ENCODE measurements around the gene DIS3L2.
"Not testable (repeated sequence)": the region's sequence is repeated elsewhere in the genome, so short reads cannot be mapped to it uniquely, and the experiment has no call there.

The DIS3L2 gene

DNA sequence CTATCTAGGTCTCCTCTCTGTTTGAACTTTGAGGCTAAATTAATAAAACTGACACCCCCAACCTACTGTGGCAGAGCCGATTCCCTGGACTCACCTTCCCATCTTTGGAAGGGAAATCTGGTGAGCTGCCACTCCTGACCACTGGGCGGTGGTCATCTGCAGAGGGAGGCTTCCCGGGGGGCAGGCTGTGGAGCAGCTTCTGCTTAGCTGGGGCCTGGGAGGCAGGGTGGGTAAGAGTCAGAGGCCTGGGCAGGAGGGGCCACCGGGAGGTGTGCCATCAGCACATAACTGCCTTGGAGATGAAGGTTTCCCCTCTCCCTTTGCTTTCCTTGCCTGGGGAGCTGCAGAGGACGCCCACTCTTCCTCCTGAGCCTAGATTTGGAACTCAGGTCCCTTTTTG lies 33.0 kb upstream of the DIS3L2 start:
- no peak overlapping the region for H3K4me3 ChIP-seq (ENCODE audit: low read depth, low read length)
- no peak for DNase-seq (ENCODE audit: low read depth)

DNA sequence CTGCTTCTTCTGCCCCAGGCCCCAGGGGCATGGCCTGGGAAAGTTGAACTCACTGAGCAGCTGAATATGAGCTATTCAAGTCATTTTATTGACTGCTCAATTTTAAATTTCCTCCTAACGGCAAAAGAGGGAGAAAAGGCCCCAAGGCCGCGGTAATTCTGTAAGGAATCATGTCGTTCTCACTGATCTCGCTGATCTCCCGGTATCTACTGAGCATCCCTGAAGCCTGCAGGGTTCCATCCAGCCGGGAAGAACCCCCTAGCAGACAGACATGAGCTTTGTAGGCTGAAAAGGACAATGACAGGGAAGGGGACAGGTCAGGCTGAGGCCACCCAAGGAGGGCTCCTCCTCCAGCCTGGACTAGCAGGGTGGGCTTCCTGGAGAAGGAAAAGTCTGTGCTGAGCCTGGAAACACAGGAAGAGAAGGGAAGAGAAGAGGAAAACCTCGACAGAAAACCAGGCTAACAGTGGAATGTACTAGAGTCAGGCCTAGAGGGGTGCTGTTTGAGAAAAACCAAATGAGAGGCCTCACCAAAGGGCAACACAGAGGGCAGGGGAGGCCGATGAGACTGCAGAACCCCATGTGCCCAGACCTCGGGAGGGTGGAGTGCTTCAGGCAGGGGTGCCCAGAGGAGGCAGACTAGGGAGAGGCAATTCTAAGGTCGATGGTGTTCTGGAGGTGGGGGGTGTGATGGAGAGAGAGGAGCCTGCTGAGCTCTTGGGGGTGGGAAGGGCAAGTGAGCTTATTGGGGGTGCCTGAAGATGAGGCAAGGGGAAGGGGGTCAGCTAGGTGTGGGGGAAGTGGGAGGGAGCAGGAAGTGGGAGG lies 32.4 kb upstream of the DIS3L2 start:
- no peak for DNase-seq (ENCODE audit: low read depth)

DNA sequence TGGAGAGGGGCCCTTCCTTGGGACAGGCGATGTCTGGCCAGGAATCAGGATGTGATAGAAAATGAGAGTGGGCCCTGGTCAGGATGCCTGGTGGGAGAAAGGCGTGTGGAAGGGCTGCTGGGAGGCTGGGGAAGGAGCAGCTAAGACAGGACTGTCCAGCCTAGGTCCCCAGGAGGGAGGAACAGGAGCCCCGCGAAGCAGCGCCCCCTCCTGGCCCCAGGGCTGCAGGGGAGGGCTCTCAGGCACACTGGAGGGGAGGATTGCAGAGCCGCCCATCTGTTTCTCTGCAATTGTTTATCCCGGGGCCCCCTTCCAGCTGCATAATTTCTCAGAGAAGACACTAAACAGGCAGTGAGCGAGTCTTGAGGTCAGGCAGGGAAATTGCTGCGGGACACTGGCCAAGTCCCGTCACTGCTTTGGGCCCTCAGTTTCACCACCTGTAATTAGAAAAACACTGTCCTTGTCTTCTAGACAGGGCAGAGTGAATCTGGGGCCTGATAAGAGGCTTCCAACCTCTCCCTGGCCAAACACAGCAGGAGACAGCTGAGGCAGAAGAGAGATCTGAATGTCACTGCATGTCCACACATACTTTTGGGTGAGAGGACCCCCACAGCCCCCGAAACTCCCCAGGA lies 31.4 kb upstream of the DIS3L2 start:
- DNase-seq (ENCODE audit: low read depth): no peak
- no peak overlapping the region for H3K4me3 ChIP-seq (ENCODE audit: low read depth, low read length)

More for the DNA sequence above, 32.4 kb upstream of the DIS3L2 start:
- no peak overlapping the region for H3K4me3 ChIP-seq (ENCODE audit: low read depth, low read length)

DNA sequence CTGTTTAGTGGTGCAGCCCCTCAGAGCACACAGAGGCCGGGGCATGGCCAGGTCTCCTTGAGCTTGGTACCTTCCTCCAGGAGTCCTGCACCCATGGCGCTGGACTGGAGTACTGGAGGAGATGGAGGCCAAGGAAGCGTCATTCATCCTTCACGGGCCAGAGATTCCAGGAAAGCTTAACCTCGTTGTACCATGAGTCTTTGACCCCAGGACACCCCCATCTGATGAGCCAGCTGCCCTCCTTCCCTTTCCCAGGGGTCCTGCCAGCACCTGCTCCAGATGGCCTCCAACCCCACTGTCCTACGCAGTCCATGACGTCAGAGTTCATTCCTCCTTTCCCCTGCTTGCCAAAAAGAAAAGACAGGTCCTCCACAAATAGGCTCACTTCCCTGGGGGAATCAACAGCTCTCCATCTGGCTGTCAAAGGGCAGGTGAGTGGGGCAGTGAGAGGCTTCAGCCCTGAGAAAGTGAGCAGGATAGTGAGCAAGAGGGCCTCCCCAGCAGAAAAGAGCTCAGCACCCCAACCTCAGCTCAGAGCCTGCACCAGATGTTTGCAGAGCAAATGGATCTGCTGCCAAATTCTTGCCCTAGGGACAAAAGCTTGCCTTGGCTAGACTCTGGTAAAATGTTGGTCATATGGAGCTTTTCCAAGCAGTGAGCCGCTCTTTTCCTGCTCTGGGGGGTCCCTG lies 30.8 kb upstream of the DIS3L2 start:
- H3K4me3 ChIP-seq (ENCODE audit: low read depth, low read length): no peak overlapping the region
- peak; percentile 34 for DNase-seq (ENCODE audit: low read depth)

DNA sequence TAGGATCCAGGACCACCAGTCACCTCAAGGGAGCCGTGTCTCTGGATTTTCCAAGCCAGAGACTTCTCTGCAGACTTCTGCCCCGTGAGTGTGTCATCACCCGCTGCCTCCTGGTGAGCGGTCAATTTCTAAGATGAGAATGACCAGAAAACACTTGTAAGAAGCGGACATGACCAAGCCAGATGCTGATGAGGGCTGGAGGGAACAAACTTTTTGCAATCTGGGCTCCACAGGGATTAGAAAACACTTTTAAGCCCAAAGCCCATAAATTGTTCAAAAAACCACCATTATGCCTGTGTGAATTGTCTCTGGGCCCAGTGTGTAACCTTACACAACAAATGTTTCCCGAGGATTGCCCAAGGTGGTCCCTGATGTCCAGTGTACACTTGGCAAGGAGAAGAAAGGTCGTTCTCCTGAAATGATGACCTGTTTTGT lies 30.0 kb upstream of the DIS3L2 start:
- no peak overlapping the region for H3K4me3 ChIP-seq (ENCODE audit: low read depth, low read length)
- DNase-seq (ENCODE audit: low read depth): peak; percentile 35

DNA sequence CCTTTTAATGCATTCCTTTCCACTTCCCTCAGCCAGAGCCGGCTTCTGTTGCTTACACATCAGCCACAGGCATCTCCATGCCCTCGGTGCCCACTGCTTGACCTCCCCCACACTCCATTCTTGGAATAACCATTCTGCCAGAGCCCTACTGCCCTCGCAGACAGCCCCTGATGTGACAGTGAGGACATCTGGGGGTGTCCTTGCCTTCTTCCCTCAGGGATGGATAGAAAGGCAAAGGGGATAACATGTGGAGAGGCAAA lies 28.9 kb upstream of the DIS3L2 start:
- DNase-seq (ENCODE audit: low read depth): no peak
- H3K4me3 ChIP-seq (ENCODE audit: low read depth, low read length): no peak overlapping the region

DNA sequence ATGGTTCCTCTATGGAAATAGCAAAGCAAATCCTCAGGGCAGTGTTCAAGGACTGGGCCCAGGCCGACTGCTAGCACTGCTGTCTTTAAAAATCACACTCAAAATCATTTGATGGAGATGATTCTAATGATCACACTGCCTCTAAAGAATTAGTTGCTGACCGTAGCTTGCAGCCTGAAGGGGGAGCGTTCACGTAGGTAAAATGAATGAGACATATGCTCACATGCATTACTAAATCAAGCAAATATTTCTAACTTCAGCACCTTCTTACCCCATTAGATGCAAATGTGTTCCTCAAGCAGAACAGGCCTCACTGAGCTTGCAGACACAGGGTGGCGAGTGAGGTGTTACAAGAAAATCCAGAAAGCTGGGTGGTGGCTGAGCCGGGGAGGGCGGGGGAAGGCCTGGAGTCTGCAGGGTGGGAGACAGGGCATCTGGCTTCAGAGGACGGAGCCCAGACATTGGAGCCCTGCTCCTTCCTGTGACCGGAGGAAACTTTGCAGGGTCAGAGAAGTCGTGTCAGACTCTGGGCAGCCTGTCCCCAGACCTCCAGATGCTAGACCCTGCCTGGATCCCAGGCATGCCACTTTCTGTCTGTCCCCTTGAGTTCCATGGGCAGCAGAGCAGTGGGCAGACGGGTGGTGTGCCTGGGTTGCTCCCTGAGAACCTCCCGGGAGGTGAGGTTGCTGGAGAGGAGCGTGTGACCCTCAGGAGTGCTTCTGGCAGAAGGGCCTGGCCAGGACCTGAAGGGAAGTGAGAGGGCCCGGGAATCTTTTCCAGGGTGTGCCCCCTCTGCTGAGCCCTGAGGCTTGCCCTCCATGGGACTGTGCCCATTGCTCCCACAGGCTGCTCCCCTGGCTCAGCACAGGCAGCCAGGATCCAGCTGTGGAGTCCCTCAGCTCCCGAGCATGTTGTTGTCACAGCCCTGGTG lies 28.3 kb upstream of the DIS3L2 start:
- no peak for DNase-seq (ENCODE audit: low read depth)
- H3K4me3 ChIP-seq (ENCODE audit: low read depth, low read length): no peak overlapping the region

DNA sequence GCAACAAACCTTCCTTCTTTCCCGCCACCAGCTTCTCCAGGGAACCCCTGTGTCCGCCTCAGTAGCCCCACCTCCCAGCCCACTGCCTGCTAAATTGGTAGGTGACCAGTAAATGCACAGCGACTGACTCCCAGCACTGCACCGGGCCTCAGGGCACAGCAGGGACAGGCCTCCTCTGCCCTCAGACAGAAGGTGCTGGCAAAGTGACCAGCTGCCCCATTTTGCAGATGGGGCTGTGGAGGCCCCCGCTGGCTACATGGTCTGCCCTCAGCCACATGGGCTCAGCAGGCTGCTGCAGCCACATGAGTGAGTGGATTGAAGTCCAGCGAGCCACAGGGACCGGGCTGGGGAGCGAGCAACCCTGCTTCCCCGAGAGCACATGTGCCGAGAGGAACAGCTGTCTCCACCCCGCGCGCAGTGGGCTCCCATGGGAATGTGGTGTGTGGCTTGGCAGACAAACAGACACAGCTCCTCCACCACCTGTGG lies 27.6 kb upstream of the DIS3L2 start:
- peak; percentile 48 for DNase-seq (ENCODE audit: low read depth)
- no peak overlapping the region for H3K4me3 ChIP-seq (ENCODE audit: low read depth, low read length)

DNA sequence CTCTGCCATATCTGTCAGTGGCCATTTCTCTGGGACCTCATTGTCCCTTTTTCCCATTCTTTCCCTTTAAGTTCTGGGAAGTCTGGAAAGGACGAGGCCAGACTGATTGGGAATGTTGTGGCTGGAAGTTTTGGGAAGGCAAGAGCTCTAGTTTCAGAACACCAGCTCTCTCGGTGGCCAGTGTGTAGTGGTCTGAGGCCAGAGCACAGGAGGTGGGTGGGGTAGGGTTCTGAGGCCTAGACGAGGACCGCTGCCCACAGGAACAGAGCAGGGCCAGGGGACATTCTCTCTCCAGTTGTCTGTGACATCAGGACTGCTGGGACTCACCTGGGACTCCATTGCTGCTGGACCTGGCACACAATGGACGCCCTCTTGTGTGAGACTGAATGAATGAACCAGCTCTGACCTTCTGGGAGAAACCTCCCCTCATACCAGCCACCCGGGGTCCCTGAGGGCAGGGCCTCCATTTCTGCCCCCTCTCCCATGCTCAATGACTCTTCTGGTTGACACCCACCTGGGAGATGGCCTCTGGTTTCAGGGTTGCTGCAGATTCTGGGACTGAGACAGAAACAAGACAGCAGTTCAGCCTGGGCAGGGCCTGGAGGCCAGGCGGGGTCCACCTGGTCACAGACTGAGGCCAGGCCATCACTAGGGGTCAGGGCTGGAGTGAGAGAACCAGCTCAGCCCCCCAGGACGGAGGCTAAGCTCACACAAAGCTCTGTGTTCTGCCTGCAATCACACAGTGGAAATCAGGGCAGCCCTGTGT lies 26.9 kb upstream of the DIS3L2 start:
- DNase-seq (ENCODE audit: low read depth): no peak
- H3K4me3 ChIP-seq (ENCODE audit: low read depth, low read length): no peak overlapping the region

DNA sequence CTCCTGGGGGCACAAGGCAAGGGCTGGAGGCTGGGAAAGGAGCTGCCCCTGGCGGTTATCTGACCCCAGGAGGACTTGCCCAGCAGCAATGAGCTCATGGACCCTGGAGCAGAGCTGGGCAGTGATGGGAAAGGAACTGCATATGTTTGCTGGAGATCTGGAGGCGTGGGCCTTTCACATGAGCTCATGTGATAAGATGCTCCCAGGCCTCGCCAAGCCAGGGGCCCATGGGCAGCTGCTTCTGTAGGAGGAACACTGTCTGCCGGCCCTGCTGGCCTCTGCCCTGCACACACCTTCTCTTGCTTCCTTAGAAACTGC lies 26.3 kb upstream of the DIS3L2 start:
- H3K4me3 ChIP-seq (ENCODE audit: low read depth, low read length): no peak overlapping the region
- no peak for DNase-seq (ENCODE audit: low read depth)

DNA sequence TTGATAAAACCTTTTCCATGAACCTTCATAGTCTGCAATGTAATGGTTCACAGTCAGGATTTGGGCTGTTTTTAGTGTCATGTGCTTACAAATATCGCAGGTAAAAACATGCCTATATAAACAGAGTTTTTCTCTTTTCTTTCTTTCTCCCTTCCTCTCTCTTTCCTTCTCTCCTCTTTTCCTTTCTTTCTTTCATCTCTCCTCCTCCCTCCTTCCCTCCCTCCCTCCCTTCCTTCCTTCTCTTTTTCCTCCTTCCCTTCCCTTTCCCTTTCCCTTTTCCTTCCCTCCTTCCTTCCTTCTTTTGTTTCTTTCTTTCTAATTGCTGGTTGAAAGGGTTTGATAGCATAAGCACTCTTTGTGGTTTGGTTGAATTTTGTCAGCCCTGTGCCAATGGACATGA lies 25.7 kb upstream of the DIS3L2 start:
- no peak for DNase-seq (ENCODE audit: low read depth)
- no peak overlapping the region for H3K4me3 ChIP-seq (ENCODE audit: low read depth, low read length)

DNA sequence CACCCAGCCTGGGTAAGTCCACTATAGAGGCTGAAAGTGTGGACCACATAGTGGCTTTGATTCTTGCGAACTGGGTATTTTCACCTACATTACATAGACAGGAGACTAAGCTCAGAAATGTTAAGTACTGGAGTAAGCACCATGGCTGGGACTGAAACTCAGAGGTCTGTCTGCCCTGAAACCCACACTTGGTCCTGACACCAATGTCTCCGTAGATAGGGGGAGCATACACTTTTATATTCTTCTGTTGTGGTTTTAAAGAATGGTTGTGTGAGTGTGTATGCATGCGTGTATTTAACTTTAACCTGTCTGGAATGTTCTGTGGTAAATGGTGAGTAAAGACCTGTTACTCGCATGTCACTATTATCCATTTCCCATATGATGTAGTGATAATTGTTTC lies 25.0 kb upstream of the DIS3L2 start:
- H3K4me3 ChIP-seq (ENCODE audit: low read depth, low read length): no peak overlapping the region
- DNase-seq (ENCODE audit: low read depth): no peak

DNA sequence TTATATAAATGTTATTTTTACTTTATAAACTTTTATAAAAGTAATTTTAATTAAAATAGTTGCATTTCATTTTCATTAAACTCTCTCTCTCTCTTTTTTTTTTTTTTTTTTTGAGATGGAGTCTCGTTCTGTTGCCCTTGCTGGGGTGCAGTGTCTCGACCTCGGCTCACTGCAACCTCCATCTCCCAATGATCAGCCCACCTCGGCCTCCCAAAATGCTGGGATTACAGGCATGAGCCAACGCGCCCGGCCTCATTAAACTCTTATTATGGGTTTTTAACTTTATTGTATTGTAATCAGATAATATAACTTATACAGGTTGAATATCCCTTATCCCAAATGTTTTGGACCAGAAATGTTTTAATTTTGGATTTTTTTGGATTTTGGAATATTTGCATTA lies 24.5 kb upstream of the DIS3L2 start:
- no peak for DNase-seq (ENCODE audit: low read depth)
- H3K4me3 ChIP-seq (ENCODE audit: low read depth, low read length): no peak overlapping the region

DNA sequence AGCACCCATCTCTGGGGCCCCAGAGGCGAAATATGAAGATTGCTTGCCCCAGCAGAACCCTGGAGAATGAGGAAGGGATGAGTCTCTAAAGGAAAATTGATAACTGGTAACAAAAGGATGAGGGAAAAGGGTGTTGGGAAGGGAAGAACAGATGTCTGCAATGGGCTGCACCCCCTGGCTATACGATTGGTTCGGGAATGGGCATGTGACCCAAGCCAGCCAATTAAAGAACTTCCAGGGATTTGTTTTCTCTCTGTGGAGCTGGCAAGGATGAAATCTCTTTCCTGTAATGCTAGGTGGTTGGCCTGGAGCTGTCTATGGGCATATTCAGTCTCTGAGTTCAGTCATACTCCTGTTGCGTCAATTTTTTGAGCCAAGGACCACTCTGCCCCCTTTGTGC lies 22.5 kb upstream of the DIS3L2 start:
- no peak overlapping the region for H3K4me3 ChIP-seq (ENCODE audit: low read depth, low read length)
- no peak for DNase-seq (ENCODE audit: low read depth)

DNA sequence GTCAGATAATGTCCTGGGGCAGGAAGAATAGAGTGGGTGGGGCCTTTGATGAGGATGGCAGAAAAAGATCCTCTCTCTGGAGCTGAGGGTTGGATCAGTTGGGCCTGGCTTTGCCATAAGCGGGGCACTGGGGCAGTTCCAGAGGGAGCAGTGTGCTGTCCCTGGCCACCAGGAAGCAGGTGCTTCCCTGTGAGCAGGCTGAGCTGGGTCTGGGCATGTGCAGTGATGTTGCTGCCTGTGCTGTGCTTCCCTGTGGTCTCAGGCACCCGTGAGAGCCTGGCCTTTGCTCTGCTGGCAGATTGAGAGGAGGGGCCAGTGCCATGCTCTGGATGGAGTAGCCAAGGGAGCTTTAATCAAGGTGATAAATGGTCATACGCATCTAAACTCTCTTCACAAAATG lies 20.7 kb upstream of the DIS3L2 start:
- DNase-seq (ENCODE audit: low read depth): no peak
- no peak overlapping the region for H3K4me3 ChIP-seq (ENCODE audit: low read depth, low read length)

DNA sequence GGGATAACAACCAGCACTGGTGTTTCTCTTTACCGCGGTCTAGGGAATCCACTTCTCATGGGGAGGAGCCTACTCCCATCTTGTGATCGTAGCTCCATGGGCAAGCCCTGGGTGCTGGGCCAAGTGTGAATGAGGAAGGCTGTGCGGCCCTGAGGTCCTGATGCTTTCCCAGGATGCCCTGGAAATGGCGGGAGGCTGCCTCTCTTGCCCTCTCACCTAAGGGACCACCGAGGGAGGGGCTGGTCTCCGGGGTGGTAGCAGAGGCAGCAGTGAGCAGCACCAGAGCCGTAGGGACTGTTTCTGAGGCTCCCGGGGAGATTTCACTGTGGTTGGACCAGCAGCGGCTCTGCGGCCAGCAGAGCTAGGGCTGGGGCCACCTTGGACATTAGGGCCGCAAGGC lies 19.8 kb upstream of the DIS3L2 start:
- no peak overlapping the region for H3K4me3 ChIP-seq (ENCODE audit: low read depth, low read length)
- DNase-seq (ENCODE audit: low read depth): no peak

DNA sequence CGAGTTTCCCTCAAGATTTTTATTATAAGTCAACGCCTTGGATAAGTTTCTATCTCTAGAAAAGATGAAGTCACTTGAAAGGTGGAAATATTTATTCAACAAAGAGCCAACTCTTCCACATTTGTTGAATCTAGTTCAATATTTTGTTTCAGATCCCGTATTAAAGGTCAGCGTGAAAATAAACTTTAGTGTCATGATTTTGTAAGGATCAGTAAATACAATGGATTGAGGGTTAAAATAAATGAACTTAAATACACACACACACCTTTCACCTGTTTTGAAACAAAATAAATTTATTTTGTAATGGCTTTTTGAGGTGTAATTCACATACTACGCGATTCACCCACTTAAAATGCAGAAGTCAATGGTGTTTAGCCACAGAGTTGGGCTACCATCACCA lies 19.3 kb upstream of the DIS3L2 start:
- no peak for DNase-seq (ENCODE audit: low read depth)

DNA sequence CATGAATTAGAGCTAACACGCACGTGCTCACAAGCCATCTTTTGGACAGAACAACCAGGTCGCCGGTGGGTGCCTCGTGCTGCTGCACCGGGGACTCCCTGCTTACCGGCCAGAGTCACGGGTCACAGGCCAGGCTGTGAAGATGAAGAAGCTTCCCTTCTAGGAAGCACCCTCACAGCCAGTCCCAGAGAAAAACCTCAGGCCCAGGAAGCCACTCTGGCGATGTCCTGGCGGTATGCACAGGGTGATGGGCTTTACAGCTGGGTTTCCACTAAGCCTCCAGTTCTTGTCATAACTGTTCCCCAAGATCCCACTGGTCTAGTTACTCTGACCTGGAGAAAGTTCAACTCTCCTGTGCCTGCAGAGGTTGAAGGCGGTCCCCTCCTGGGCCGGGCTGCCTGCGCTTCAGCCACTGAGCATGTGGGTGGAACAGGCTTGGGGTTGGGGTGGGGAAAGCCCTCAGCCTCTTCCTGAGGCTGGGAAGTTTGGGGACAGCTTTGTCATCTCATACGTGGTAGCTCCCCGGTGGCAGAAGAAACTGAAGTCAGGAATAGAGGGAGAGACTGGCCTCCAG lies 15.2 kb upstream of the DIS3L2 start:
- DNase-seq (ENCODE audit: low read depth): no peak
- H3K4me3 ChIP-seq (ENCODE audit: low read depth, low read length): no peak overlapping the region

More for the DNA sequence above, 19.3 kb upstream of the DIS3L2 start:
- H3K4me3 ChIP-seq (ENCODE audit: low read depth, low read length): no peak overlapping the region

DNA sequence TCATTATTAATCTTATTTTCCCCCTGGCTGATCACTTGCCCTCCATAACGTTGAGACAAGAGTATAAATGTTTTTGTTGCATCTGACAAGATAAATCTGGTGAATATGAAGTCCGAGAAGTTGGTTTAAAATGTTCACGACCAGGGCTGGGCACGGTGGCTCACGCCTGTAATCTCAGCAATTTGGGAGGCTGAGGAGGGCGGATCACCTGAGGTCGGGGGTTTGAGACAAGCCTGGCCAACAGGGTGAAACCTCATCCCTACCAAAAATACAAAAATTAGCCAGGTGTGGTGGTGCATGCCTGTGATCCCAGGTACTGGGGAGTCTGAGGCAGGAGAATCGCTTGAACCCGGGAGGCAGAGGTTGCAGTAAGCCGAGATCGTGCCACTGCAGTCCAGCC lies 14.4 kb upstream of the DIS3L2 start:
- H3K4me3 ChIP-seq (ENCODE audit: low read depth, low read length); DNase-seq (ENCODE audit: low read depth): not testable (repeated sequence)

All from skeletal muscle cell (primary cell).